Endothelial cell of hepatic sinusoid (primary cell): ENCODE results near the gene RHBDD1.

Experiments
- in situ Hi-C: cut with HindIII; loops from 2 replicates; pipeline ENCODE4 v1.10.0; 2017; ENCODE audit warnings: low sequenced_read_pairs

The RHBDD1 gene

DNA sequence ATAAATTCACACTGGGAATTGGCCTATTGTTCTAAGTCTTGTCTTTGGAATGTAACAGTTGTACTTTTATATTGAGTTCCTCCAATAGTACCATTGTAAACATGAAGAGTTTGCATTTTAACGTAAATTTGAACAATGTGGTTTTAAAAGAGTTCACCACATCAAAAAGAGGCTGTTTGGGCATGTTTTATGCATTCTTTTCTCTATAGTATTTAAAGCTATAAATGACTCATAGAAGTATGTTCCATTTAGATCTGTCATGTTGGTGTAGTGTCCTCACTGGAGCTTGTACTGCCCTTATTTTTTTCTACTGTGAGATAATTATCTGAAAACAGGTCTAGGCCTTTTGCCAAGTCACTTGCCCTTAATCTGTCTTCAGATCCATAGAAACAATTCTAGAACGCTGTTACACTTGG lies 141.9 kb downstream of the RHBDD1 start:
- in situ Hi-C loops, result no loop called here

DNA sequence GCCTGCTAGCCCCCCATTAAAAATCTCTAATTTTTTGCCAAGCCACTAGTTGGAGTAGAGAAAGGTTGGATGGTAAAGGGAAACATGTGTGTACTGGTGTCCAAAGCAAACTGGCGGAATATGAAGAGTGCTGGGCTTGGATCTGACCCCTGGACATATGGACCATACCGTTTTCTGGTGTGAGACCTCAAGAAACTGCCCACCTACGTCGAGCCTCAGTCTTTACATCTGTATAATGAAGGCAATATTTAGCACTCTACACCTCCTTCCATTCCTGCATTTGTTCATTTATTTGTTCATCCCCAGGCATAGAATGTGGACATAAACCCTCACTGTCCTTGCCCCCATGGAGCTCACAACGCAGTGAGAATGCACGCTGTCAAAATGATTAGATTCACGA lies 142.4 kb downstream of the RHBDD1 start:
- in situ Hi-C loops, result no loop called here

DNA sequence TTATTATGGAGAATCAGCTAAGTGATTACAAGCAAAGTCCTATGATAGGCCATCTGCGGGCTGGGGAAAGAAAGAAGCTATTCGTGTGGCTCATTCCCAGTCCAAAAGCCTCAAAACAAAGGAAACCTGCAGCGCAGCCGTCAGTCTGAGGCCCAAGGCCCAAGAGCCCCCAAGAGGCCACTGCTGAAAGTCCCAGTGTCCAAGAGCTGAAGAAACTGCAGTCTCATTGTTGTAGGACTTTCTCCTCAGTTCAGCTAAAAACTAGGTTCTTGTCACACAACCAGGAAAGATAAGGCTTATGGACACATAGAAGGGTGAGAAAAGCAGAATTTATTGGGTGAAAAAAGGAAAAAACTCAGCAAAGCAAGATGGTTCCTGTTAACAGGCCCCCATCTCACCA lies 143.2 kb downstream of the RHBDD1 start:
- in situ Hi-C loops, result no loop called here

DNA sequence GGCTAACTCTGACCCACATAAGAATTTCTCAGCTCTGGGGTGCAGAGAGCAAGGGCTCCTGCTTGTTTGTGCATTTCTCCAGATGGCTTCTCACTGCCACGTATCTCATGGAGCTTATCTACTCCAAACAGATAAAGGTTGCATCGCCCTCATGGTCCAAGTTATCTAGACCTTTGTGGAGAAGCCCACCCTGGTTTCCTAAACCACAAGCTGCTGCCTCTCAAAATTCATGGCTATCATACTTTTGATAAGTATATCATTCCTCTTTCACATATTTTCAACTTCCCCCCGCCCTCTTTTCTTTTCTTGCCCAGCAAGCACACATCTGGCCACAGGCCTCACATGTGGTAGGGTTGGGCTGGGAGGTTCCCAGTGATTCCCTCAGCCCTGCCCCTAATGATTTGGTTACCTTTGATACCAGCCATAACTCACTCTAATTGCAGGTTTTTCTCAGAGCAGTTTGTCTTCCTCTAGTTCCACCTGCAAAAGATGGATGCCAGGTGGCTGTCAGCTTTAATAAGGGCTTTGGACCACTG lies 146.0 kb downstream of the RHBDD1 start:
- in situ Hi-C loops, result no loop called here

DNA sequence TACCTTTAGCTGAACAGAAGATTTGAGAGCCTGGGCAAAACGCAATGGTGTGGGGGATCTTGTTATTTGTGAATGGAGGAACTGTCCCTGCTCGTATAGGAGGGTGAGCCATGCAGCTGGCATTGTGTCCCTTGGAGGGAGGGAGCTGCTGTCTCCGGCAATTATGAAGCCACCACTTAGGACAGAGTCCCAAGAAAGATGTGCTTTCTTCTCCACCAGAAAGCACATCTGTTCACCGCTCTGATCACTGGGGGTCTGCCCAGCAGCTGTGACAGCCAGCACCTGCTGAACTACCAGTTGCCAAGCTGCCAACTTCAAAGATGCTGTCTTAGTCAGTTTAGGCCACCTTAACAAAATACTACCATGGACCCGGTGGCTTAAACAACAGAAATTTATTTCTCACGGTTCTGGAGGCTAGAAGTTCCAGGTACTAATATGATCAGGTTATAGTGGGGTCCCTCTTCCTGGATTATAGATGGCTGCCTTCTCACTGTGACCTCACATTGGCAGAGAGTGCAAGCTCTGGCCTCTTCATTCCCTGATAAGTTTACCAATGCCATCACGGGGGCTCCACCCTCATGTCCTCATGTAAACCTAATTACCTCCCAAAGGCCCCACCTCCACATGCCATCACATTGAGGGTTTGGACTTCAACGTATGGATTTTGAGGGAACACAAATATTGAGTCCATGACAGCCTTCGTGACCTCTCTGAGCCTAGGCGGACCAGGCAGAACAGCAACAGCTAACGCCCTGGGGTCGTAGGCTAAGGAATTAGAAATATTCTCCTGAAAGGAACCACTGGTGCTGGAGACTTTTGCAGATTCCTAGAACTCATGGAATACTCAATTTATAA lies 148.3 kb downstream of the RHBDD1 start:
- in situ Hi-C loops, result no loop called here

DNA sequence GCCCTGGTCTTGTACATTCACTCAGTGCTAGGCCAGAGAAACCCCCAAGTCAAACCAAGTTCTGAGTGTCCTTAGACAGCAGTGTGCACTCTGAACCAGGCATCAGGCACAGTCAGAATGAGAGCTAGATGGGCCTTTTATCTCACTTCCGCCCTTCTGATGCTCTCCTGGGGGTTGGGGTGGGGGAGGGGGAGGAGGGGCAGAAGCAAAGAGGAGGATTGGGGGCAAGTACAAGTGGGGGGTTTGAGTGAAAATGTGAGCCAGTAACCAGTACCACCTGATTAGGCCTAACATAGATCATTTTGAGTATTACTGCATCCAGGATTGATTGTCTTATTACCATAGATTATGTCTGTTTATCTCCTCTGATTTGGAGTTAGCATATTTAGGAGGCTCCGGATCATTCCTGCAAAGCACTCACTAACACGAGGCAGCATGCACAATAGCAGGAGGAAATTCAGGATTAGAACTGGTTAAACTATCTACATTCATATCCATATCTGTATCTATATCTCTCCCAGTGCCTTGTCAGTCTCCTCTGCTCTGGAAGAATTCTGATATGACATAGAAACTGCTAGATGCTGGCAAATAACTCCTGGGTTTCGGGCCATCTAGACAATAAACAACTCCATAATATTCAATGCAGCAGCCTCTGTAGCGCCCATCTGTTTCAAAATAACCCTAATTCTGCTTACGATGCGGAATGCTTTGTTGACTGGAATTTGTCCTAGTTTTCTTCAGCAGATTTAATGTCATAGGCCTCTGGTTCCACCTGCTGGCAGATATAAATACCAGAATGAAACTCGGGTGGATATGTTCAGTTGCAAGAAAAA lies 149.1 kb downstream of the RHBDD1 start:
- in situ Hi-C loops, result no loop called here

DNA sequence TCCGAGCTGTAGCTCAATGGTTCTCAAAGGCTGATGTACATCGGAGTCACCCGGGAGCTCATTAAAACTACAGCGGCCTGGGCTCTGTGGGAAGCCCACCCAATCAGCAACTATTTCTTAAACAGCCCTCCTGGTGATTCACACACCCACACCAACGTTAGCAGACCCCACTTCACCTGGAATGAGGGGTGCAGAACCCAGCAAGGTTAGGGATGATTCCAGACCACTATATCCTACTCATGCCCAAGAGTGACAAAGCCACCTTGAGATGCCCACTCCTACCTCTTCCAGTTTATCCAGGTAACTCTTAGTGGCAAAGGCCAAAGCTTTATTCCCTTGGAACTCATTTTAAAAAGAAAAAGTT lies 149.7 kb downstream of the RHBDD1 start:
- in situ Hi-C loops, result no loop called here

DNA sequence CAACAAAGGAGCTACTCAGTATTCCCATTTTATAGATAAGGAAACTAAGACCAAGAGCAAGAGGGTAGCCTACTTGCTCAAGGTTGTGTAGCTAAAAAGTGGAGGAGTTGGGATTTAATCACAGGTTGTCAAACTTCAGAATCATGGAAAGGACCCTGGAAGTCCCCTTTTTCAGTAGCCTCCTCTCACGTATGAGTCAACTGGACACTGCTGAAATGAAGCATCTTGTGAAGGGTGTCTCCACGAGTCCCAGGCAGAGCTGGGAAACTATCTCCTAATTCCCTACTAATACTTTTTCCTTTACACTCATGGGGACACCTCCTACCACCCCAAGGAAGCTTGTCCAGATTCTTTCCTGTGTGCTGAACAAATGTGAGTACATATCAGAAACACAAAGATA lies 155.8 kb downstream of the RHBDD1 start:
- in situ Hi-C loops, result no loop called here

DNA sequence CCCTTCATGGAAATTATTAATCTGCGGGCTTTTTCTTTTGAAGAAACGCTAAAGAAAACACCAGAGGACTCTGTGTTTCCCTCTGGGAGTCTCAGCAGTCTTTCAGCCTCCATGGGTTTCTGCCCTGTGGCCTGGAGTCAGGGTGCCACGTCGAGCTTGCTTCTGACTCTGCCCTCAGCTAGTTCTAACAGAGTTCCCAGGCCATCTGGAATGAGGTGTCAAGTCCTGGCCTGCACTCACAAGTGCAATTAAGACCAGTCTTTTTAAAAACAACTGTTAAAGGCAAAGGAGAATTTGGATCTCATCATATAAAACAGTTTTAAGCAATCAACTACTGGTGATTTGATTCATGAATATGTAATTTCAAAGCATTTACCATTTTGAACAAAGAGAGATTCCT lies 157.3 kb downstream of the RHBDD1 start:
- in situ Hi-C loops, result no loop called here

DNA sequence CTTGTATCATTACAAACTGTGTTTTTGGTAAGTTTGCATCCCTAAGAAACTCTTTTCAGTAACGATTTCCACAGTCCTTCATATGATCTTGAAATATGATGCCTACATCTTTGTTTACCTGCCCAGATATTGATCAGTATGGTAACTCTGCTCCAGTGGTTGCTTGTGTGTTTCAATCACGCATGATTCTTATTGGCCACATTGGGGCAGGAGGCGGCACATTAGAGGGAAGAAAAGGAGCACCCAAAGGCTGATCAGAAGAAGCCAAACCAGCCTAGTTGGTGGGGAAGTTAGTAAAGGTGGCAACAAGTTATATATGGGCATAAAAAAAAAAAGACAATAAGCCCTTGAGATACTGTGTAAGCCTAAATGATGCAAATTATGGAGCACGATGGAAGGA lies 158.9 kb downstream of the RHBDD1 start:
- in situ Hi-C loops, result no loop called here

DNA sequence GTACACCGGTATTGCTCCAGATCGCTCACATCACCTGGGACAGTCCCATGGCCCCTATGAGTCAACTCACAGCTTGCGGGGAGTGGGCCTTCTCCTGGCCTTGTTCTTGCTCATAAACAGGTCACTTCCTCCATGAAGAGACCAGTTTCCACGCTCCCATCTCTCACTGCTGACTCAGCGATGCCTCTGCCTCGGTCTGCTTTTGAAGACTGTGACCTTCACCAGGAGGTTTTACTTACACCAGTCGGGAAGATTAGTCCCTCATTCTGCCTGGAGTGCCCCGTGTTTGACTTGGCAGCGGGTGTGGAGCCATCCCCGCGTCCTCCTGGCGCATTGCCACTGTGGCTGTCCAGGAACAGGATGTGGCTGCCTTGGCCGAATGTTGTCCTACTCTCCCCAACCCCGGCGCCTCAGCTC lies 159.8 kb downstream of the RHBDD1 start:
- in situ Hi-C loops, result no loop called here

DNA sequence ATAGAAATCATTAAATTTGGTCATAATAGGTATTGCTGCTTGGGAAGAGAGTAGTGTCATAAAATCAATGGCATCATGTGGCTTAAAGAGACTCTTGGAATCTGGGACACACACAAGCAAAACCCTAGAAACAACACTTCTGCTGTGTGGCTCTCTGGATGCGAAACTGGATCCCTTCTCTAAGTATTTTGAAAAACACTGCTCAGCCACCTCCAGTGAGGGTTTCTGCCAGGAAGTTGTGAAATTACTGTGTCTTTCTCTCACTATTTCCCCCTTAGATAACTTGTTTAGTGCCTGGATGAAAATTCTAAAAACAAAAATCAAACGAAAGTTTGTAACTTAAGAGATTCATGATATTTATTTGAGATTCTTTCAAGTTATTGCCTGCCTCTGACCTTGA lies 163.8 kb downstream of the RHBDD1 start:
- in situ Hi-C loops, result no loop called here

DNA sequence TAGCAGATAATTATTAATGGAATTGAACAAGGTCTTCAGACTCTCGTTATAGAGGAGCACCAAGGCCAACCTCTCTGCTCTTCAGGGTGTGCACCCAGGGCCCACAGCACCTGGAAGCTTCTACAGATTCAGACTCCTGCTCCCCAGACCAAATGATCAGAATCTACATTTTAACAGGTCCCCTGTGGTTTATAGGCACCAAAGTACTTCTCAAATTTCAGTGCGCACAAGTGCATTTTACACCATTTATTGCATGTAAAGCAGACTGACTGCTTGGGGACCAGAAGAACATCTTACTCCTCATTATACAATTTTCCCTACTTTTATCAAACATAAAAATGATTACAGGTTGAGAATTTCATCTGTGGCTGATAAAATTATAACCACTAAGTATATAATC lies 164.3 kb downstream of the RHBDD1 start:
- in situ Hi-C loops, result no loop called here

DNA sequence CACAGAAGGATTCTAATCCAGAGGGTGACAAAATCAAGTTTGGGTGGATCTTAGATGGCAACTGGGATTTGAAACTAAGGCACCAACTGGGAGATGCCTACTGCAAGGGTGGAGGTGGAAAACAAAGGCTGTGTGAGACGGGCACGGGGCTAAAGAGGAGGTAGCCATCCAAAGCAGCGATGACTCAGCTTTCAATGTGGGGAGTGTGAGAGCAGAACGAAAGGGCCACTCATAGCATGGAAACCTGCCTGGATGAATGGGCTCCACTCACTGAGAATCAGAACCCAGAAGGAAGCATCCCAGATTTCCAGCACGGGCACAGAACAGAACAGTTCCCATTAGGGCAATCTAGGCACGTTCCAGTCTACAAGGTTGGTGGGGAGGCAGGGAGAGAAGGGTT lies 168.6 kb downstream of the RHBDD1 start:
- in situ Hi-C loops, result no loop called here

DNA sequence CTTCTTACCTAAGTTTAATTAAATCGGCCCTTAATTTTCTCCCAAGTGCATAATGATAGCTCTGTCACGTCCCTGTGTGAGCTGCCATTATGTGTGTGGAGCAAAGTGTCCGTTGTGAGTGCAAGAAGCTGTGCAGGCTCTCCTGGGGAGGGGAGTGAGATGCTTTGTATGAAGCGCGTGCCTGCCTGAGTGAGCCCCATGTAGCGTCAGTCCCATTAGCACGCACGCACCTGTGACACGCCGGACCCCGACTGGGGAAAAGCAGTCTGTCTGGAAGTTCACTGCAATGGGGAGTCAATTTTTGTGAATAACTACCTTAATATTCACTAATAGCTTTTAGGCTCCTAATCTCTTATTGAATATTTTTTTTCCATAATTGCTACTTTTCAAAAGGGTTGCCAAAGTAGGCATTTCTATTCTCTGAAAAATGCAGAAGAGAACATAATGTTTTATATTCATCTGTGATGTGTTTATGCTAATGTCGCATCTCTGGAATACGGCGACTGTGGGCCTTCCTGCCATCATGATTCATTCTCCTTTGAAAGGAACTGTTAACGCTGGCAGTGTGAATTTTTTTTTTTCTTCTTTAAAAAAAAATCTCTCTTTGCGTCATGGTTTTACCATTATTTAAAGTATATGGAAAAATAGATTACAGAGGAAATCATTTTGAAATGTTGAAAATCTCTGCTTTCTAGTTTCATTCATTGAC lies 170.5 kb downstream of the RHBDD1 start:
- in situ Hi-C loops, result no loop called here

DNA sequence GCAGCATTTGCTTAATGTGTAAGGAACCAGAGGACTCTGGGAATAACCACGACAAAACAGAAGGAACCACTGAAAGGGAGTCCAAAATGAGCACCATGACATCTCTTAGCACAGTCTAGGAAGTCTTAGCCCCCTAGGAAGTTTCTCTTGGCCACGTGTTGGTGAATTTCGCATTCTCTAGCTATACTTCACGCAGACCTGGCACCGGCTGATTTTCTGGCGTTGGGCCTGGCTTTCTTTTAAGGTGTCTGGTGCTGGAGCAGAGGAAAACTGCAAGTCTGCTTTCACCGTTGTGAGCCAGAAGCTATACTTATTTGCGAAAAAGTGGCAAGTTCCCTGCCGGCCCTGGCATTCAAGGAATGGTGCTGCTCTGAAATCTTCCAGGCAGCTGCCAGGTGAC lies 171.3 kb downstream of the RHBDD1 start:
- in situ Hi-C loops, result no loop called here

DNA sequence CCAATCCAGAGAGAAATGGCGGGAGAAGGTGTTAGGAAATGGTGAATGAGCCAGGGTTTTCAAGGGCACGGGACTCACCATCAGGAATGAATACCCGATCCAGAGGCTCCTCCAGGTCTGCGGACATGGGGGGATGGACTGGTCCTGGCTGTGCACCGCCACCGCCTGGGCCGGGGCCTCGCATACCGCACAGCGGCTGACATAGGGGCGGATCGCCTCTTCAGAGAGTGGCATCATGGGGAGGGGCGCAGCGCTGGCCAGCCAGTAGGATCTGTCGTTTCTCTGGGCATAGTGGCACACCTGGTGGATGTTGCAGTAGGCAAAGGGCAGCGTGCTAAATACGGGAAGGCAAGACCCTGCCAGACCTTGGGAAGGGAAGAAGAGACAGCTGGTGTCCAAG lies 172.1 kb downstream of the RHBDD1 start:
- in situ Hi-C loops, result no loop called here

DNA sequence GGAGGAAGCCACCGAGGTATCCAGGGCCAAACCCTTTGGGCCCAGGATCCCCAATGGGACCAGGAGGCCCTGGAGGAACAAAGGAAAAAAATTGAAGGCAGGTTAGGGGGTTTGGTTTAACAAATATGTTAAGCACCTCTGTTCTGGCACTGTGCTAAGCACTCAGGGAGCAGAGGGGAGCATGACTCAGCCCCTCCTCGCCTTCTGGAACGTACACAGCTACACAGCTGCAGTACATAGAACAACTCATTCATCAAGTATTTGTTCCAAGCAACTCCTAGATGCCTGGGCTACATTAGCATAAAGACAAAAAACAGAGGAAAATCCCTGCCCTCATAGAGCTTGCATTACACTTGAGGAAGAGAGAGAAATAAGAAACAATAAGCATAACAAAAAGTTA lies 174.6 kb downstream of the RHBDD1 start:
- in situ Hi-C loops, result no loop called here

DNA sequence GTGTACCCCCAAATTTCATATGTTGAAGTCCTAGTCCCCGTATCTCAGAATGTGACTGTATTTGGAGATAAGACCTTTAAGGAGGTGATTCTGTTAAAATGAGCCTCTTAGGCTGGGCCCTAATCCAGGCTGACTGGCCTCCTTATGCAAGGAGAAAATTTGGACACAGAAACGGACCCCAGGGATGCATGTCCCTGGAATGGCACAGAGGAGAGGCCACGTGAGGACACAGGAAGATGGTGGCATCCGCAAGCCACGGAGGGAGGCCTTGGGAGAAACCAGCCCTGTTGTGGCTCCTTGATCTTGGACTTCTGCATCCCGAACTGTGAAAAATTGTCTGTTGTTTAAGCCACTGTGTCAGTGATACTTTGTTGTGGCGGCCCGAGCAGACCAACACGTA lies 177.5 kb downstream of the RHBDD1 start:
- in situ Hi-C loops, result no loop called here

DNA sequence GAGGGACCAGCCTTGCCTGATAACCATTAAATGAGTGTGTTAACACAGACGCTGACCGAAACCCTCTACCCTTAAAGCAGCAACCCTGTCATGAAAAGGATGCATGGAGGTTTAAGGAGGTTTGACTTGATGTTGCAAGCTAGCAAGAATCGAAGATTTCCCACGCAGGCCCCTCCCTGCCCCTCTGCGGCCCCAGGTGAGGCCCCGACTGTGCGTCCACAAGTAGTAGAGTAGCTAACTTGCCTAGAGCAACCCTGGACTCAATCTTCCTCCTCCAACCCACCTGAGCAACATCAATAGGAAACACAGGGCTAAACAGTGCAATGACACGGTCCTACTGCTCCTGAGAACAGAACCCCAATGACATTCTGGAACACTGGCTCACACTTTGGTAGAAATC lies 178.0 kb downstream of the RHBDD1 start:
- in situ Hi-C loops, result no loop called here

DNA sequence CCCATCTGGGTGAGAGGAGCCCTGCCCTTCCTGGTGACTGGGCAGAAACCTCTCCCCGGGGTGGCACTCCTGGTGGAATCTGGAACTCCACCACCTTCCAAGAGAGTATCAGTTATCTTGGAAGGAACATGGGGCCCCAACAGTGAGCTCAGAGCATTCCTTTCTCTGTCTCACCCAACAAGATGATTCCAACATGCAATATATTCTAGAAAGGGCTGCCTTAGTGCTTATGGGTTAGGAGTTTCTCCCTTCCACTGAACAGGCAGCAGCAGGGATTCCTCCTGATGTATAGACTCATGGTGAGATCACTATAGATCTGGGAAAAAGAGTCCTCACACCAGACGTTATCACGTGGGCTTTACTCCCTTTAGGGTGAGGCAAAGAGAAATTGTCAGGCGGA lies 181.0 kb downstream of the RHBDD1 start:
- in situ Hi-C loops, result no loop called here
